ENCODE data around the gene LIPT1.

LIPT1 gene

DNA sequence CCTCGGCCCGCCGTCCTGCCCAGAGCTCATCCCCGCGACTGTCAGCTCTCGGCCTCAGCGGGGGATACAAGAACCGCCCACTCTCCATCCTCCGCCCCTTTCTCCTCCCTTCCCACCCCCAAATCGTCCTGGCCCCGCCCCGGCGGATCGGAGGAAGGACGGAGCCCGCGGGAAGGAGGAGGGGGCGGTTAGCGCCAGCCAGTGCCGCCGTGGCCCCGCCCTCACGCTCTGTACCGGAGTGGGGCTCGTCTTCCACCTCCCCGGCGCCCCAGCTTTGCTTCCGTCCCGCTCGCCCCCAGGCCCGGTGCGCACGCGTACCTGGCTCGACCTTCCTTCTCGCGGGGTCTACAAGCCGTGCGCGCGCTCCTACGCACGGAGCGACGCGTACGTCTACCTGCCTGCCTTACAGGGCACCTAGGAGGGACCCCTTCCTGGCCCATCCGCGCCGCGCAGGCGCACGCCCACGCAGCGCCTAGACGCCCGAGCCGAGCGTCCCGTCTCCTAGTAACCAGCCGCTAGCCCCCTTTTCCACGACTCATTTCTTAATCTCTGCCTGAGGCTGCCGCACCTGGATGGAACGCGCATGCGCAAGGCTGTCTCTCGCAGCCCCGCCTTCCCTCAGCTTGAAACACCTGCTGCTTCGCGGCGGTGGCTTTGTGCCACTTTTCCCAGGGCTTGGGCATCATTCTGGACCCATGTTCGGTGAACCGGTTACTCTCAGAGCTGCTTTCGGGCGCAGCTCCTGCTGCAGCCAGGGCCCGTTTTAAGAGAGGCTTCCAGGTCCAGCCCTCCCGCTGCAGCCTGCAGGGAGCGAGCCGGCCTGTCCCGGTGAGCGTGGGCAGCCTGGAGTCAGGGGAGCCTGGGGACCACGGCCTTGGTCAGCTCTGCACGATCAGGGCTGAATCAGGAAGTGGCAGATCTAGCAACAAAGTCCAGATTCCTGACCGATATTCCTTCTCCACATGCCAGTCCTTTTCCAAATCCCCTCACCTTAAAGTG, 13.4 kb upstream of the LIPT1 start, which contains the start of gene C2orf15:
Gene C2orf15 (plus strand): TSS at position 598 of the 999 bp plus-strand sequence. CDS start 8,852 bp downstream, outside the sequence.
- Histone ChIP-seq H2AFZ (ENCODE audit: low read length, unreplicated experiment) (peak within 1 kb of the TSS; percentile 66), H3K79me2 (ENCODE audit: control insufficient read depth, insufficient read depth, low read length, unreplicated experiment) (no peaks in the 10 kb centered on the region), H3K4me1 (ENCODE audit: control insufficient read depth, insufficient read depth, low read length, unreplicated experiment) (no peaks in the 10 kb centered on the region), H3K36me3 (ENCODE audit: insufficient read depth, low read length) (no peaks in the 10 kb centered on the region), H3K4me3 (ENCODE audit: low read depth, low read length) (peak within 1 kb of the TSS; percentile 87), H3K27me3 (ENCODE audit: insufficient read depth, low read length) (peaks cover 6% of the 10 kb centered on the region; the same call in 1 of the 2 replicates), H3K27ac (ENCODE audit: low read depth, low read length) (no peak within 1 kb of the TSS)

DNA sequence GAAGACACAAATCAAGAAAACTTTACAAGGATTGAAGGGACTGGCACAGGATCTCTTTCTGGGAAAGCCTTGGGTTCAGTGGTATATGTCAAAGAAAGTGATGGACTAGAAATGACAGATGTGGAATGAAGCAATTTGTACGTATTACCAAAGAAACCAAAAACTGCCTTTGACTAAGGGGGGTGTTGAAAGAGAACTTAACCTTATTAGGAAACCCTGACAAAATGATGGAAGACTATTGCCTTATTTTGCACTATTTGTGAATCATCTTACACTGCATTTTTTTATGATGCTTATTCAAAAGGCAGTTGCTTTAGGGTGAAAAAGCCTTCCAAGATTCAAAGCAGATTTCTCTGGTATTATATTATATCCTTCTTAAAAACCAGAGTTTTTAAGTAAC, 4.1 kb upstream of the LIPT1 start:
- Histone ChIP-seq H3K79me2 (ENCODE audit: control insufficient read depth, insufficient read depth, low read length, unreplicated experiment) (no peaks in the 10 kb centered on the region), H3K36me3 (ENCODE audit: insufficient read depth, low read length) (no peaks in the 10 kb centered on the region), H3K4me1 (ENCODE audit: control insufficient read depth, insufficient read depth, low read length, unreplicated experiment) (no peaks in the 10 kb centered on the region), H3K4me3 (ENCODE audit: low read depth, low read length) (no peak overlapping the region), H3K27me3 (ENCODE audit: insufficient read depth, low read length) (no peaks in the 10 kb centered on the region), H2AFZ (ENCODE audit: low read length, unreplicated experiment) (no peak overlapping the region), H3K27ac (ENCODE audit: low read depth, low read length) (no peak overlapping the region)

DNA sequence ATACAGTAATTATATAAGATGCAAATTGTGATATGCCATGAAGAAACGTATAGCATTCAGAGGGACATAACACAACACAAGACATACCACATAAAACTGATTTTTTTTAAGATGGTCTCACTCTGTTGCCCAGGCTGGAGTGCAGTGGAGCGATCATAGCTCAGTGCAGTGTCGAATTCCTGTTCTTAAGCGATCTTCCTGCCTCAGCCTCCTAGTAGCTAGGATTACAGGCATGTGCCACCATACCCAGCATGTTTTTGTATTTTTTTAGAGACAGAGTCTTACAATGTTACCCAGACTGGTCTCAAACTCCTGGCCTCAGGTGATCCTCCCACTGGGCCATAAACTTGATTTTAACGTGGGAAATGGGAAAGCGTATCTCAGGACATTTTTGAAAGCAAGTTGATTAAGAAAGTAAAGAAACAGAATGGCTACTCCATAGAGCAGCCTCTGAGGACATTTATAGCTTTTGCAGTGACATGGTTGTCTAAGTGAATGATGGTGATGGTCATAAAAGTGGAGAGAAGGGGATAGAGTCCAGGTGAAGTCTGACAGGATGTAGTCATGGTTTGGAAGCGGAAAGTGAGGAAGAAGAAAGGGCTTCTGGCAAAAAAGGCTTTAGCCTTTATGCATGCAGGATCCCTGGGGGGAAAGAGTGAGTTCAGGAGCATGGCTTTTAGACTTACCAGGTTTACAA, 2.4 kb upstream of the LIPT1 start:
- no peak overlapping the region for H3K27ac ChIP-seq (ENCODE audit: low read depth, low read length)
- H3K36me3 ChIP-seq (ENCODE audit: insufficient read depth, low read length) = no peaks in the 10 kb centered on the region
- no peak overlapping the region for H2AFZ ChIP-seq (ENCODE audit: low read length, unreplicated experiment)
- H3K4me3 ChIP-seq (ENCODE audit: low read depth, low read length) = no peak overlapping the region
- no peaks in the 10 kb centered on the region for H3K4me1 ChIP-seq (ENCODE audit: control insufficient read depth, insufficient read depth, low read length, unreplicated experiment)
- H3K79me2 ChIP-seq (ENCODE audit: control insufficient read depth, insufficient read depth, low read length, unreplicated experiment) = peaks cover 3% of the 10 kb centered on the region
- no peaks in the 10 kb centered on the region for H3K27me3 ChIP-seq (ENCODE audit: insufficient read depth, low read length)

- no peaks in the 10 kb centered on the region for H3K27me3 ChIP-seq (ENCODE audit: insufficient read depth, low read length)
- H3K4me1 ChIP-seq (ENCODE audit: control insufficient read depth, insufficient read depth, low read length, unreplicated experiment) = no peaks in the 10 kb centered on the region
- peaks cover 3% of the 10 kb centered on the region for H3K79me2 ChIP-seq (ENCODE audit: control insufficient read depth, insufficient read depth, low read length, unreplicated experiment)
- H3K27ac ChIP-seq (ENCODE audit: low read depth, low read length) = no peak overlapping the region
- H3K36me3 ChIP-seq (ENCODE audit: insufficient read depth, low read length) = no peaks in the 10 kb centered on the region
- peak overlapping the region; percentile 89 for H3K4me3 ChIP-seq (ENCODE audit: low read depth, low read length)
- H2AFZ ChIP-seq (ENCODE audit: low read length, unreplicated experiment) = peak overlapping the region; percentile 91
Observed at GRCh38 chr2:99153921-99154604, 704 bp upstream of the LIPT1 start.

GRCh38 chr2:99156891-99157290, 2.1 kb downstream of the LIPT1 start:
- Histone ChIP-seq H3K4me1 (ENCODE audit: control insufficient read depth, insufficient read depth, low read length, unreplicated experiment) (no peaks in the 10 kb centered on the region), H3K27ac (ENCODE audit: low read depth, low read length) (no peak overlapping the region), H3K36me3 (ENCODE audit: insufficient read depth, low read length) (no peaks in the 10 kb centered on the region; the same call in 1 of the 2 replicates), H3K27me3 (ENCODE audit: insufficient read depth, low read length) (no peaks in the 10 kb centered on the region), H2AFZ (ENCODE audit: low read length, unreplicated experiment) (no peak overlapping the region), H3K4me3 (ENCODE audit: low read depth, low read length) (no peak overlapping the region), H3K79me2 (ENCODE audit: control insufficient read depth, insufficient read depth, low read length, unreplicated experiment) (peaks cover 3% of the 10 kb centered on the region)

DNA sequence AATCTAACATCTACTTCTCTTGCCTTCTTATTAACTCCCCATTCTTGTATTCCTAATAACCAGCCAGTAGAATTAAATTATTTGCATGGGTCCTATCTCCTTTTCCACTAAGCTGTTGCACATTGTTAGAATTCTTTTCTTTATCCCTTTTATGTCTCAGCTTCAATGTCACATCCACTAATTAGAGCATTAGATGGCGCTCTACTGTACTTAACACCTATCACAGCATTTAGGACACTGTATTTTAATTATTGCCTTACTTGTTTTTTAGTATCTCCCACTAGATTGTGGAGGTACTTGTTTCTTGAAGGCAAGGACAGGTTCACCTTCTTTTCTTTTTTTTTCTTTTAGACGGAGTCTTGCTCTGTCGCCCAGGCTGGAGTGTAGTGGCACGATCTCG, 3.8 kb downstream of the LIPT1 start:
- H3K36me3 ChIP-seq (ENCODE audit: insufficient read depth, low read length) = peaks cover 7% of the 10 kb centered on the region; the same call in 1 of the 2 replicates
- H3K4me3 ChIP-seq (ENCODE audit: low read depth, low read length) = no peak overlapping the region
- no peak overlapping the region for H2AFZ ChIP-seq (ENCODE audit: low read length, unreplicated experiment)
- peaks cover 3% of the 10 kb centered on the region for H3K79me2 ChIP-seq (ENCODE audit: control insufficient read depth, insufficient read depth, low read length, unreplicated experiment)
- no peaks in the 10 kb centered on the region for H3K4me1 ChIP-seq (ENCODE audit: control insufficient read depth, insufficient read depth, low read length, unreplicated experiment)
- no peak overlapping the region for H3K27ac ChIP-seq (ENCODE audit: low read depth, low read length)
- no peaks in the 10 kb centered on the region for H3K27me3 ChIP-seq (ENCODE audit: insufficient read depth, low read length)

DNA sequence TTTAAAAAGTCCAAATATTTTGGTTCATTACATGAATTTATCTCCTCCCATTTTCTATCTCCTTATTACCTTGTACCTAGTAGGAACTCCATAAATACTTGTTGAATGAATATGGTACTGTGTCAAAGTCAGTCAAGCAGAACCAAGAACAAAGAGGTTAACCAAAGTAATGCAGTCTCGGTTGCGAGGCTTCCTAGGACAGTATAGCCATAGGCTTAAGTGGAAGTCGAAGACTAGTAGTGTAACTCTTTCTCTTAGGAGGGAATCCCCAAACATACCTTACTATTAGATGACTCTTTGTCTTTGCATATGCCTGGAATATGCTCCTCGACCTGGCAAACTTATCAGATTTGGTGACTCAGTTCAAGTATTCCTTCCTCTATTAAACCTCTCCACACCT, 4.8 kb downstream of the LIPT1 start:
- H3K27ac ChIP-seq (ENCODE audit: low read depth, low read length) = no peak overlapping the region
- H3K27me3 ChIP-seq (ENCODE audit: insufficient read depth, low read length) = no peaks in the 10 kb centered on the region
- peaks cover 7% of the 10 kb centered on the region; the same call in 1 of the 2 replicates for H3K36me3 ChIP-seq (ENCODE audit: insufficient read depth, low read length)
- H3K4me1 ChIP-seq (ENCODE audit: control insufficient read depth, insufficient read depth, low read length, unreplicated experiment) = no peaks in the 10 kb centered on the region
- H2AFZ ChIP-seq (ENCODE audit: low read length, unreplicated experiment) = no peak overlapping the region
- H3K79me2 ChIP-seq (ENCODE audit: control insufficient read depth, insufficient read depth, low read length, unreplicated experiment) = peaks cover 3% of the 10 kb centered on the region
- H3K4me3 ChIP-seq (ENCODE audit: low read depth, low read length) = no peak overlapping the region

GRCh38 chr2:99166218-99166617, 11.5 kb downstream of the LIPT1 start:
- H3K27me3 ChIP-seq (ENCODE audit: insufficient read depth, low read length) = no peaks in the 10 kb centered on the region

GRCh38 chr2:99169534-99169933, 14.8 kb downstream of the LIPT1 start:
- Histone ChIP-seq H2AFZ (ENCODE audit: low read length, unreplicated experiment) (no peak overlapping the region), H3K36me3 (ENCODE audit: insufficient read depth, low read length) (peaks cover 10% of the 10 kb centered on the region)

More at GRCh38 chr2:99166218-99166617, 11.5 kb downstream of the LIPT1 start:
- Histone ChIP-seq H3K79me2 (ENCODE audit: control insufficient read depth, insufficient read depth, low read length, unreplicated experiment) (no peaks in the 10 kb centered on the region), H3K27ac (ENCODE audit: low read depth, low read length) (no peak overlapping the region), H3K36me3 (ENCODE audit: insufficient read depth, low read length) (peaks cover 18% of the 10 kb centered on the region), H3K4me1 (ENCODE audit: control insufficient read depth, insufficient read depth, low read length, unreplicated experiment) (no peaks in the 10 kb centered on the region), H2AFZ (ENCODE audit: low read length, unreplicated experiment) (no peak overlapping the region), H3K4me3 (ENCODE audit: low read depth, low read length) (no peak overlapping the region)

GRCh38 chr2:99171377-99172140, 16.8 kb downstream of the LIPT1 start:
- H3K79me2 ChIP-seq (ENCODE audit: control insufficient read depth, insufficient read depth, low read length, unreplicated experiment) = peaks cover 4% of the 10 kb centered on the region
- H2AFZ ChIP-seq (ENCODE audit: low read length, unreplicated experiment) = no peak overlapping the region
- H3K27ac ChIP-seq (ENCODE audit: low read depth, low read length) = no peak overlapping the region
- H3K4me3 ChIP-seq (ENCODE audit: low read depth, low read length) = no peak overlapping the region
- H3K4me1 ChIP-seq (ENCODE audit: control insufficient read depth, insufficient read depth, low read length, unreplicated experiment) = no peaks in the 10 kb centered on the region
- peaks cover 10% of the 10 kb centered on the region for H3K36me3 ChIP-seq (ENCODE audit: insufficient read depth, low read length)
- H3K27me3 ChIP-seq (ENCODE audit: insufficient read depth, low read length) = no peaks in the 10 kb centered on the region

More at GRCh38 chr2:99169534-99169933, 14.8 kb downstream of the LIPT1 start:
- H3K4me1 ChIP-seq (ENCODE audit: control insufficient read depth, insufficient read depth, low read length, unreplicated experiment) = no peaks in the 10 kb centered on the region
- no peaks in the 10 kb centered on the region for H3K27me3 ChIP-seq (ENCODE audit: insufficient read depth, low read length)
- H3K27ac ChIP-seq (ENCODE audit: low read depth, low read length) = no peak overlapping the region
- H3K79me2 ChIP-seq (ENCODE audit: control insufficient read depth, insufficient read depth, low read length, unreplicated experiment) = no peaks in the 10 kb centered on the region
- H3K4me3 ChIP-seq (ENCODE audit: low read depth, low read length) = no peak overlapping the region
